ENCODE measurements around the gene USP48.
A peak's percentile ranks its signal among the peaks of the same experiment; 100 is the strongest.
"Not testable (repeated sequence)": the region's sequence is repeated elsewhere in the genome, so short reads cannot be mapped to it uniquely, and the experiment has no call there.

The USP48 gene

DNA sequence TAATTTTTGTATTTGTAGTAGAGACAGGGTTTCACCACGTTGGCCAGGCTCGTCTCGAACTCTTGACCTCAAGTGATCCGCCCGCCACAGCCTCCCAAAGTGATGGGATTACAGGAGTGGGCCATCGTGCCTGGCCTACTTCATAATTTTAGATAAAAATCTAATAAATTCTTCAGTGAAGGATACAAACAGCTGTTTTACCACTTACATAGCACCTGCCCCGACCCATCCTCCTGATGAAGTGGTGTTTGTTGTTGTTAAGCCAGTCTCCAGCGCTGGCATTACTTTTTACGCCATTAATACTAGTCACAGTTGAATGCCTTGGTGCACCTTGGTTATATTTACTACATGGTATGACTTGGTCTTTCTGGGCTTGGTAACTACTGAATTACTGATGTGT lies 101.5 kb downstream of the USP48 start:
- peaks cover 0 to 18% (median 13%) of the 10 kb centered on the region in 11 experiments; a peak in 17 of 22 replicates for H3K9me3 ChIP-seq (replicated peaks in 1 of 11)
- H3K27ac ChIP-seq: no peak overlapping the region
- H3K27me3 ChIP-seq: no peaks in the 10 kb centered on the region
- H3K9ac ChIP-seq: no peak overlapping the region
- peaks cover 0 to 16% (median 6%) of the 10 kb centered on the region in 11 experiments; a peak in 11 of 22 replicates for H4K20me1 ChIP-seq
- no peak overlapping the region for H3K4me2 ChIP-seq
- peaks cover 74 to 96% (median 94%) of the 10 kb centered on the region in 11 experiments for H3K36me3 ChIP-seq
- no peak for TF ChIP-seq Cebpa-rat (IDR thresholded peaks at IDR 0.05)
- H3K4me3 ChIP-seq: no peak overlapping the region
- peaks cover 0 to 16% (median 10%) of the 10 kb centered on the region in 10 experiments; a peak in 16 of 20 replicates for H3K4me1 ChIP-seq

DNA sequence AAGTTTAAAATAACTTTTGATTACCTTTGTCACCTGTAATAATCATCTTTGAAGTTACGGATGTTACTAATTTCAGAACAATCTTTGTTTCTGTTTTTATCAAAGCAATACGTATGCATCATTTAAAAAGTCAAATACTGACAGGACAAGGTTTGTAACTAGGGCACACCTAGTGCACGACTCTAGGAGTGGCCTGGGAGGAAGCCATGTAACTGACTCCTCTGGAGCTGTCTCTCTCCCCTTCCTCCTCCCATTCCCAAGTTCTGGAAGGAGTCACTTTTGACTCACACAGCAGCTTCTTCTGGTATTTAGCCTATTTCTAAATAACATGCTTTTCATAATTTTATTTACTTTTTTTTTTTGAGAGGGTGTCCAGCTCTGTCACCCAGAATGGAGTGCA lies 102.0 kb downstream of the USP48 start:
- no peak overlapping the region for H3K4me2 ChIP-seq
- TF ChIP-seq Cebpa-rat (IDR thresholded peaks at IDR 0.05): no peak
- H3K4me1 ChIP-seq: peaks cover 0 to 21% (median 15%) of the 10 kb centered on the region in 10 experiments; a peak in 16 of 20 replicates
- H3K4me3 ChIP-seq: no peak overlapping the region
- H4K20me1 ChIP-seq: peaks cover 0 to 16% (median 6%) of the 10 kb centered on the region in 11 experiments; a peak in 10 of 22 replicates
- H3K27ac ChIP-seq: no peak overlapping the region
- H3K9ac ChIP-seq: no peak overlapping the region
- no peaks in the 10 kb centered on the region for H3K27me3 ChIP-seq
- H3K36me3 ChIP-seq: peaks cover 68 to 91% (median 89%) of the 10 kb centered on the region in 11 experiments
- H3K9me3 ChIP-seq (replicated peaks in 1 of 11): peaks cover 0 to 13% (median 11%) of the 10 kb centered on the region in 11 experiments; a peak in 16 of 22 replicates

DNA sequence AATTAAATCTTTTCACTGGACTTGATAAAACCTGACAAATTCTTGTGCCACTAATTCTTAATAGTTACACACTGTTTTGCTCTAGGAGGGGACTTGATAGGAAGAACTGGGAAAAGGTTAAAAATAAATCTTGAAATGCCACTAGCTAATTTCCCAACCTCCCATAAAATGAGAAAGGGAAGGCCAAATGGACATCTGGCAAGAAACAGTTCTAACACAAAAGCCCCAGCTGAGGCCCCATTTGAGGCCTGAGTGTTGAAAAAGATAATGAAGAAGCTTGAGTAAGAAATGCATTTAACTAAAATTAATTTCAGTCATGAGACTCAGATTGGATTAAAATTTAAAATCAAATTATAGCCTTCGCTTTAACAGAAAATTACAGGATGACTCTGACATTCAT lies 102.6 kb downstream of the USP48 start:
- Histone ChIP-seq H4K20me1 (peaks cover 0 to 16% (median 6%) of the 10 kb centered on the region in 11 experiments; a peak in 9 of 22 replicates), H3K4me2 (no peak overlapping the region), H3K27ac (no peak overlapping the region), H3K36me3 (peaks cover 63 to 86% (median 83%) of the 10 kb centered on the region in 11 experiments), H3K9ac (no peak overlapping the region), H3K27me3 (no peaks in the 10 kb centered on the region), H3K4me3 (no peak overlapping the region), H3K9me3 (replicated peaks in 1 of 11) (peaks cover 0 to 9% (median 7%) of the 10 kb centered on the region in 11 experiments; a peak in 16 of 22 replicates), H3K4me1 (peaks cover 0 to 25% (median 19%) of the 10 kb centered on the region in 10 experiments; a peak in 15 of 20 replicates)
- no peak for TF ChIP-seq Cebpa-rat (IDR thresholded peaks at IDR 0.05)

DNA sequence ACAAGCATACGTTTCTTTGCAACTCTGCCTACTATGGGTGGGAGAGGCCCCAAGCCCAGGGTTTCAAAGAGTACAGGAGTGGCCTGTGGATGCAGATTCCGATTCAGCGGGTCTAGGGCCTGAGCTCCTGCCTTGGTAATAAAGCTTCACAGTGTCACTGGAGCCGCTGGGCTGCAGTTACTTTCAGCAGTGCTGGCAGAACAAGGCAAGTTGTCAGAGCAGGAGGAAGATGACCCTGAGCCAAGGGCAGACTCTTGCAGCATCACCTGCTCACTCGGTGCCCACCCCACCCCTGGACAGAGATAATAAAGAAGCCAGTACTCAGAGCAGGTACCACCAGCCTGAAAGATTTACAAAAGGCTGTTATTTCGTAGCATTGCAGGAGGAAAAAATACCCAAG lies 105.8 kb downstream of the USP48 start:
- Histone ChIP-seq H3K4me2 (peak overlapping the region in 7 of 11 experiments; percentile 0 to 55 (median 36); a peak in 5 of 22 replicates), H3K36me3 (peaks cover 32 to 54% (median 51%) of the 10 kb centered on the region in 11 experiments)
- no peak for TF ChIP-seq Cebpa-rat (IDR thresholded peaks at IDR 0.05)

DNA sequence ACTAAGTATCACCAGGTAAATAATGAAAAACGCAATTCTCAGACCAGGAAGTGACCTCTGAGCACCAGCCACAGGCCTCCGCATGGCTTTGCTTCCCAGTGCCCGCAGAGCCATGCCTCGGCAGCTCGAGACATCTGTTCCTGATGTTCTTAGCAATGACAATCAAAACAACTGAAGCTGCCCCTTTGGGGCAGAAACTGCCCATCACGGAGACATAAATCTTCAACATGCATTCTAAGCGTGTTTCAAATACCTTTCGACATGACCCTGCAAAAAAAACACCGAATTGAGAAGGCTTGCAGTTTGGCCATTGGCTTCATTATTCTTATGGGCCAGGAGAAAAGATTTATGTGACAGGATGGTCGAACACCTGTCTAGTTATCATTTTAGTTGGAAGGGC lies 108.0 kb downstream of the USP48 start:
- H3K4me2 ChIP-seq: peak overlapping the region in 5 of 11 experiments; percentile 33 to 81 (median 55); a peak in 6 of 22 replicates
- peaks cover 0 to 2% (median 0%) of the 10 kb centered on the region in 11 experiments; a peak in 1 of 22 replicates for H3K27me3 ChIP-seq
- no peak for TF ChIP-seq Cebpa-rat (IDR thresholded peaks at IDR 0.05)
- H4K20me1 ChIP-seq: peaks cover 9 to 54% (median 24%) of the 10 kb centered on the region in 11 experiments; a peak in 15 of 22 replicates
- peaks cover 40 to 62% (median 51%) of the 10 kb centered on the region in 10 experiments for H3K4me1 ChIP-seq
- no peaks in the 10 kb centered on the region for H3K9me3 ChIP-seq (replicated peaks in 1 of 11)
- H3K4me3 ChIP-seq: no peak overlapping the region
- H3K9ac ChIP-seq: no peak overlapping the region
- H3K36me3 ChIP-seq: peaks cover 16 to 32% (median 29%) of the 10 kb centered on the region in 11 experiments
- no peak overlapping the region for H3K27ac ChIP-seq

More for the DNA sequence above, 105.8 kb downstream of the USP48 start:
- Histone ChIP-seq H3K4me1 (peaks cover 29 to 53% (median 45%) of the 10 kb centered on the region in 10 experiments), H3K9ac (no peak overlapping the region), H4K20me1 (peaks cover 9 to 45% (median 16%) of the 10 kb centered on the region in 11 experiments; a peak in 15 of 22 replicates), H3K4me3 (no peak overlapping the region), H3K27ac (no peak overlapping the region), H3K27me3 (no peaks in the 10 kb centered on the region), H3K9me3 (replicated peaks in 1 of 11) (no peaks in the 10 kb centered on the region)

DNA sequence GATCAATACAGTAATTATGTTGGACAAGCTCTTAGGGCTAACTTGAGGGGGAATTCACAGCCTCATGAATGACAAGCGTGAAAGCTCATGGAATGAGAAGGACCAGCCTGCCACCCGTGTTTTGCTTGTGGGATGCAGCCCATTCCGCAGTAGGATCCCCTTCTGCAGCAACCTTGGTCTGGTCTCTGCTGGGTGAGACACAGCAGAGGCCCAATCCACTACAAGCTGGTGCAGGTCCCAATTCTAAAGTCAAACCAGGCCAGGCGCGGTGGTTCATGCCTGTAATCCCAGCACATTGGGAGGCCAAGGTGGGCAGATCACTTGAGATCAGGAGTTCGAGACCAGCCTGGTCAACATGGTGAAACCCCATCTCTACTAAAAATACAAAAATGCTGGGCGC lies 109.1 kb downstream of the USP48 start:
- Histone ChIP-seq H3K27me3 (peaks cover 0 to 12% (median 7%) of the 10 kb centered on the region in 11 experiments; a peak in 15 of 22 replicates), H3K9ac (peak overlapping the region in 3 of 11 experiments; percentile 15 to 34 (median 33); a peak in 2 of 22 replicates), H4K20me1 (peaks cover 9 to 54% (median 24%) of the 10 kb centered on the region in 11 experiments; a peak in 15 of 22 replicates), H3K4me2 (peak overlapping the region; percentile 54 to 86 (median 73)), H3K27ac (peak overlapping the region in 1 of 11 experiments; percentile 54; a peak in 1 of 22 replicates), H3K4me1 (peaks cover 47 to 74% (median 61%) of the 10 kb centered on the region in 10 experiments), H3K36me3 (peaks cover 5 to 21% (median 18%) of the 10 kb centered on the region in 11 experiments)
- H3K9me3 ChIP-seq (replicated peaks in 1 of 11); H3K4me3 ChIP-seq: not testable (repeated sequence)

DNA sequence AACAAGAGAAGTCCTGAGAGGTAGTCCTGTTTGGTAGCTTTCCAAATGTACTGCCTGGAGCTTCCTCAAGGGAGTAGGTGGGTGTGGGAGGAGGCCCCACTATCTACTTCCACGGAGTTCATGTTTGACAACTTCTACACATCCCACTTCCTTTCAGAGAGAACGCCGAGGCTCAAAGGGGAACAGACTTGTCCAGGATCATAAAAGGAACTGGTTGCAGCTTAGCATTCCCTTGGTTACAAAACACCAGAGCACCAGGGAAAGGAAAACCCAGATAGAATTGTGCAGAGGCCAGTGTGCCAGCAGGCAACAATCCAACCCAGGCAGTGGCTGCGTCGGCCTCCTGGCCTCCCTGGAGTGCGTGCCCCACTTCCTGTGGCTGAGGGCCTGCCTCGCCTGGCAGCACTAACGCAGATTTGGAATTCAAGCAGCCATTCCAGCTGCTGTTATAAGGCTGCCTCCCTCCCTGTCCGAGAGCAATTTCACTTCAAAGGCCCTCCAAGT lies 109.6 kb downstream of the USP48 start:
- peaks cover 9 to 54% (median 24%) of the 10 kb centered on the region in 11 experiments; a peak in 15 of 22 replicates for H4K20me1 ChIP-seq
- H3K9ac ChIP-seq: peak overlapping the region in 4 of 11 experiments; percentile 15 to 34 (median 31); a peak in 6 of 22 replicates
- peaks cover 52 to 79% (median 66%) of the 10 kb centered on the region in 10 experiments for H3K4me1 ChIP-seq
- H3K4me2 ChIP-seq: peak overlapping the region; percentile 54 to 86 (median 73)
- H3K27ac ChIP-seq: peak overlapping the region in 2 of 11 experiments; percentile 7 to 54; a peak in 1 of 22 replicates
- H3K27me3 ChIP-seq: peaks cover 0 to 18% (median 11%) of the 10 kb centered on the region in 11 experiments; a peak in 16 of 22 replicates
- TF ChIP-seq Cebpa-rat (IDR thresholded peaks at IDR 0.05): no peak
- no peak overlapping the region for H3K4me3 ChIP-seq
- H3K9me3 ChIP-seq (replicated peaks in 1 of 11): no peaks in the 10 kb centered on the region
- peaks cover under 1 to 15% (median 13%) of the 10 kb centered on the region in 11 experiments; a peak in 19 of 22 replicates for H3K36me3 ChIP-seq

DNA sequence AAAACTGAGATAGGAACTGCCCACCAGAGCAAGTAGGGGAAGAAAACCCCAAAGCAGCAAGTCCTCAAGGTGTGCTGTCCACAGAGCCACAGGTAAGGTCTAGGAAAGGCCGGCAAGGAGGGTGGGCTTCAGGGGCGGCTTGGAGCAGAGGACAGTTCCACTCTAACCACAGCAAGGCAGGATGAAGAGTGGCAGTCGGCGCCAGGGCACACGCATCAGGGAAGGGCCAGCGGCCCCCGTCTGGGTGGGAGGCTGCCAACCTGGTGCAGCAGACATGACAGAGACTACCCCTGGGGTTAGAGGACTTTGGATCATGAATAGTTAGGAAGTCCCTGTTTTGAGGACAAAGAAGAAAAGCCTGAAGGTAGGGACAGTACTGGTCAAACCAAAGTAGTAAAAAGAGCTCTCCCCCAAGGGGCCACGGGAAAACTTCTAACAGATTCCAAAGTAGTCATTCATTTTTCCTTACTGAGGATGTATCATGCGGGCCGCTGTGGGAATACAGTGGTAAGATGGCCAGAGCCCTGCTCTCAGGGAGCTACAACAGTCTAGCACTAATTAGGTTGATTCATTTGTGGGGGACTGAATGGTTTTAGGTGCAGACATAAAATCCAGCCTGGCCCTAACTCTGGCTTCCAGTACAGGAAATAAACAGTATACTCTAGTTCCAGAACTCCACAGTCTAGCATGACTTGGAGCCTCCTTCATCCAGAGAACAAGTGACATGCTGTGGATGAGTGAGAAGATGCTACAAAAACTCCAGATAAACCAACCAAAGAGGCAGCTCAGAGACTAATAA lies 110.3 kb downstream of the USP48 start:
- Histone ChIP-seq H3K4me2 (peak overlapping the region; percentile 54 to 86 (median 73)), H3K9me3 (replicated peaks in 1 of 11) (no peaks in the 10 kb centered on the region), H3K4me1 (peaks cover 56 to 82% (median 71%) of the 10 kb centered on the region in 10 experiments), H3K4me3 (no peak overlapping the region), H3K9ac (peak overlapping the region in 1 of 11 experiments; percentile 48; a peak in 3 of 22 replicates), H3K27ac (peak overlapping the region in 1 of 11 experiments; percentile 54; a peak in 1 of 22 replicates), H4K20me1 (peaks cover 9 to 58% (median 24%) of the 10 kb centered on the region in 11 experiments; a peak in 15 of 22 replicates), H3K27me3 (peaks cover 0 to 23% (median 16%) of the 10 kb centered on the region in 11 experiments; a peak in 16 of 22 replicates), H3K36me3 (peaks cover 0 to 9% (median 7%) of the 10 kb centered on the region in 11 experiments; a peak in 10 of 22 replicates)
- no peak for TF ChIP-seq Cebpa-rat (IDR thresholded peaks at IDR 0.05)

Data from BLaER1 treated with 17β-estradiol and CSF1 and Interleukin-3, amounts not matched to agents 10 nM and 100 nM (cell line).